ENCODE measurements around the gene DPP4. TPM values are rescaled to one million over a fixed set of nuclear protein-coding genes. Genes with fewer than 3 reads are reported as not detected.

The DPP4 gene
- total RNA-seq, 1 experiment from 2014 or later, result 27.6 TPM

- Mint-ChIP-seq H3K4me1 (ENCODE audit: low read depth, unreplicated experiment) (no peaks in the 10 kb centered on the region), H3K4me3 (ENCODE audit: low read depth, unreplicated experiment) (no peak overlapping the region), H3K36me3 (ENCODE audit: insufficient read depth, unreplicated experiment) (no peaks in the 10 kb centered on the region), H3K27ac (ENCODE audit: unreplicated experiment) (no peak overlapping the region), H3K9me3 (ENCODE audit: low read depth, unreplicated experiment) (peaks cover 3% of the 10 kb centered on the region), H3K27me3 (ENCODE audit: unreplicated experiment) (no peaks in the 10 kb centered on the region)
- no TSS peak for BruUV-seq (replicated peaks)
- DNase-seq, result no peak
- intact Hi-C loops (cut with micrococcal nuclease; ENCODE audit: unreplicated experiment), result no loop called here
- no peak for TF ChIP-seq CTCF (IDR thresholded peaks at IDR 0.05; ENCODE audit: unreplicated experiment)
- CTCF ChIA-PET, result no interaction called here
These were observed 26.6 kb upstream of the DPP4 start for GRCh38 chr2:162100579-162100978.

GRCh38 chr2:162099836-162100235, 25.8 kb upstream of the DPP4 start:
- intact Hi-C loops (cut with micrococcal nuclease; ENCODE audit: unreplicated experiment), result no loop called here
- H3K4me1 Mint-ChIP-seq (ENCODE audit: low read depth, unreplicated experiment), result no peaks in the 10 kb centered on the region
- no peak overlapping the region for H3K27ac Mint-ChIP-seq (ENCODE audit: unreplicated experiment)
- BruUV-seq (replicated peaks), result no TSS peak
- no peaks in the 10 kb centered on the region for H3K9me3 Mint-ChIP-seq (ENCODE audit: low read depth, unreplicated experiment)
- H3K36me3 Mint-ChIP-seq (ENCODE audit: insufficient read depth, unreplicated experiment), result no peaks in the 10 kb centered on the region
- no peak for DNase-seq
- CTCF ChIA-PET, result no interaction called here
- no peaks in the 10 kb centered on the region for H3K27me3 Mint-ChIP-seq (ENCODE audit: unreplicated experiment)
- H3K4me3 Mint-ChIP-seq (ENCODE audit: low read depth, unreplicated experiment), result no peak overlapping the region
- TF ChIP-seq CTCF (IDR thresholded peaks at IDR 0.05; ENCODE audit: unreplicated experiment), result no peak

- peak; percentile 38 for DNase-seq
- intact Hi-C loops (cut with micrococcal nuclease; ENCODE audit: unreplicated experiment), result loop anchor here (5.0 kb wide), 1 partner anchor 71 kb away; no protein-coding TSS in a partner anchor
- peaks cover 47% of the 10 kb centered on the region for H3K4me1 Mint-ChIP-seq (ENCODE audit: low read depth, unreplicated experiment)
- CTCF ChIA-PET, result interaction anchor here (0.9 to 1.6 kb wide), 2 partner anchors 20 to 85 kb away, joined by 3 to 6 read pairs; no protein-coding TSS in a partner anchor
- H3K27ac Mint-ChIP-seq (ENCODE audit: unreplicated experiment), result peak overlapping the region; percentile 72
- TF ChIP-seq CTCF (IDR thresholded peaks at IDR 0.05; ENCODE audit: unreplicated experiment), result no peak
- no peaks in the 10 kb centered on the region for H3K36me3 Mint-ChIP-seq (ENCODE audit: insufficient read depth, unreplicated experiment)
- H3K9me3 Mint-ChIP-seq (ENCODE audit: low read depth, unreplicated experiment), result peaks cover 3% of the 10 kb centered on the region
- no TSS peak for BruUV-seq (replicated peaks)
- no peak overlapping the region for H3K4me3 Mint-ChIP-seq (ENCODE audit: low read depth, unreplicated experiment)
- H3K27me3 Mint-ChIP-seq (ENCODE audit: unreplicated experiment), result no peaks in the 10 kb centered on the region
These were observed 18.9 kb upstream of the DPP4 start for GRCh38 chr2:162092658-162093556.

GRCh38 chr2:162092008-162092390, 18.0 kb upstream of the DPP4 start:
- TF ChIP-seq CTCF (IDR thresholded peaks at IDR 0.05; ENCODE audit: unreplicated experiment), result no peak
- Mint-ChIP-seq H3K36me3 (ENCODE audit: insufficient read depth, unreplicated experiment) (no peaks in the 10 kb centered on the region), H3K4me1 (ENCODE audit: low read depth, unreplicated experiment) (peaks cover 47% of the 10 kb centered on the region), H3K9me3 (ENCODE audit: low read depth, unreplicated experiment) (peaks cover 3% of the 10 kb centered on the region), H3K27ac (ENCODE audit: unreplicated experiment) (peak overlapping the region; percentile 66), H3K27me3 (ENCODE audit: unreplicated experiment) (no peaks in the 10 kb centered on the region), H3K4me3 (ENCODE audit: low read depth, unreplicated experiment) (no peak overlapping the region)
- intact Hi-C loops (cut with micrococcal nuclease; ENCODE audit: unreplicated experiment), result loop anchor here (5.0 kb wide), 1 partner anchor 70 kb away; no protein-coding TSS in a partner anchor
- CTCF ChIA-PET, result interaction anchor here (0.9 to 1.6 kb wide), 2 partner anchors 19 to 84 kb away, joined by 3 to 6 read pairs; no protein-coding TSS in a partner anchor
- DNase-seq, result no peak
- no TSS peak for BruUV-seq (replicated peaks)
